ENCODE data around the gene SLC10A6.

SLC10A6 gene

DNA sequence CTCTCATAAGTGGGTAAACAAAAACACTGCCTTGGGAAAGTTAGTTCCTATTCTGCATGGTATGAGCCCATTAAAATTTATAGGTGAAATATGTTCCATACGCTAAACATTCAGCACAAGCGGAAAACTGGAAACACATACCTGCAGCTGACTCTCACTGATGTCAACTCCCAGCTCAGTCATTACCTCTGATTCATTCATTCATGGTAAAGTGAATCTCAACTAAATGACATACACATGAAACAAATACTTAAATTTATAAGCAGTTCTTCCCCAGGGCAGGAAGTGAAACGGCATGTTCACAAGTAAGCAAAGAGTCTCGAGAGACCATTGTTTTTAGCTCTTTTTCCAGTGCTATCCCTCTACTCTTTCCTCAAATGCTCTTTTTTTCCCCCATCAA, 1.6 kb downstream of the SLC10A6 start:
- no peak for DNase-seq

DNA sequence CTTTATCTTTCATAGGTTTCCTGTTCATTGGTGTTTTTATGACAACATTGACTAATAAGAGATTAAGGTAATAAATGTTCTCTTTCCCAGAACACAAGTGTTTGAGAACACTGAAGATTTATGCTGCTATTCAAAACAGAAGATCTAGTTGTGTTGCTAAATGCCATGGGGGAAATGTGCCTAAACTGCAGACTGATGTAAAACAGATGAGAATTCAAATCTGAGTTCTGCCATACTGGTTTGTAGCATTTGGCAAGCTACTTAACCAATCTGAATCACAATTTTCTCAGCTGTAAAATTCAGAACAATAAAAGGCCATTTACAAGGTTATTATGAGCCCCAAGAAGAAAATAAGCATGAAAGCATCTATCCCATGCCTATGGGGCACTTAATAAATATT, 2.3 kb downstream of the SLC10A6 start:
- no peak for DNase-seq

DNA sequence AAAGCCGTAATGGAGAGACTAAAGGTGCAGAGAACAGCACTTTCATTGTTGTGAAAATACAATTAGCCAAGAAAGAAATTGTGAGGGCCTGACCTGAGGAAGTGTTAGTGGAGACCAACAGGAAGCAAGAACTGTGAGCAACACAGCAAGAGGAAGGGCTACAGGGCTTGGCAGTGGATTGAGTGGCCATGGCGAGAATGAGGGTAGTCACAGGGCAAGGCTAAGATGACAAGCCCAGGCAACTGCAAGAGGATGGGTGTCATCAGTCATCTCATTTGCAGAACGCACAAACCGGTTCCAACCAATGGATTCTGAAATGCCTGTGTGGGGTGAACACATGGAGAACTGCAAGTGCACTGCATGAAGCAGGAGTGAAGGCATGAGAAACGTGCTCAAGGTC, 3.6 kb downstream of the SLC10A6 start:
- peak; percentile 10 for DNase-seq

DNA sequence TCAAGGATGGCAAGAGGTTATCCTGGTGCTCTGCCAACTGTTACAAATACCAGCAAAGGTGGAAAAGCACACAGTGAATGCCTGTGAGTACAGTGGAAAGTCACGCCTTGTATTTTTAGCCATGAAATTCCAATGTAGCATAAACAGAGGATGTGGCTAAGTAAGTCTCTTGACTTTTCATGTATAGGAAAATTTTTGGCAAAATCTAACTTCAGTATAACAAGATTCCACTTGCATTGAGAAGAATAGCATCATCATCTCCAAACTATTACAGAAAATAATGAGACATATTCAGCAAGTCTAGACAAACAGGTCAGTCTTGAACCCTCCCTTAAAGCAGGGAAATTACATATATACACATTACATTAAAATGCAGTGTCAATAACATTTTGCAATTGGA, 7.9 kb downstream of the SLC10A6 start:
- no peak for DNase-seq

GRCh38 chr4:86840858-86841257, 8.3 kb downstream of the SLC10A6 start:
- no peak for DNase-seq

DNA sequence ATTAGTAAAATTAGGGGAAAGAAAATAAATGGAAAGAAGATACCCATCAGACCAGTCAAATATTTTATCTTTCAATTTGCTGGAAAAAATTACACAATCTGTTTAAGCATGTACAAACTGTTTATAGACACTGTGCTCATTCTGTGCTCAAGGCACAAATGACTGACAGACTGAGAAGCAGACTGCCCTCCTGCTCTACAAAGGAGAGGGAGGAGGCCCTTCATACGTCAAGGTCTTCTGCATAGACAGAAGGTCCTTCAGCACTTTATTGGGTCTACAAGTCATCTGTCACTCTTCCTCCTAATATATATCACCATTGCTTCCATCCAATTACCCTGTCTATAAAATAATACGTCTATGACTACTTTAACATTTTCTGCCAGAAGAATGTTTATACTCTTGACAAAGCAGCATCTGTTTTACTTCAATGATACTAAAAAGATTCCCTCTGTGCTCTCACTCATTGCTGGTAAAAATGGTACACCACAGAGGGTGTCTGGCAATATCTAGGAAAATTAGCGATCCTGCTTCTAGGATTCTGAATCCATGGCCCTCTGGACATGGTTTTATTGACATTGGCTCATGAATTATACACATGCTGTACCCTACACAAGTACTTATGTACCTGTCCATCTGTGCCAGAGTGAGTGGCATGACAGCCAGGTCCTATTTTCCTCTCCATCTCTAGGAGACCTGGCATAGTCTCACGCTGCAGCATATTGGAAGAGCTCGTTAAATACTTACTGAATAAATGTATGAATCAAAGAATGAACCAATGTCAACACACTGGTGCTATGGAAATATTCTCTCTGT, 11.3 kb downstream of the SLC10A6 start:
- DNase-seq, result no peak

DNA sequence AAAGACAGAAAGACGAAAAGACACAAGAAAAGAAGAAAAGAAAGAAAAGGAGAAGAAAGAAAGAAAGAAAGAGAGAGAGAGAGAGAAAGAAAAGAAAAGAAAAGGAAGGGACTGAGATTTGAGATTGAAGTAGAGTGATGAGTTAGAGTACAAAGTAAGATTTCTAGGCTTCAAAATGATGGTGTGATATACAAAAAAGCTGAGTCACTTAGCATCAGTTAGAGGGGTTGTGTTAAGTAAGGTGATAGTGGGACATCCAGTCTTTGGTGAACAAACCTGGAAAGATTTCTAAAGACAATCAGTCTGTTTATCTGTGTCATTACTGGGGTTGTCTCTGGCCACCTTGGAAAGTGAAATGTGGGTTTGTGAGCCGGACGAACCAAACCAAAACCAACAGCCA, 13.5 kb downstream of the SLC10A6 start:
- no peak for DNase-seq

DNA sequence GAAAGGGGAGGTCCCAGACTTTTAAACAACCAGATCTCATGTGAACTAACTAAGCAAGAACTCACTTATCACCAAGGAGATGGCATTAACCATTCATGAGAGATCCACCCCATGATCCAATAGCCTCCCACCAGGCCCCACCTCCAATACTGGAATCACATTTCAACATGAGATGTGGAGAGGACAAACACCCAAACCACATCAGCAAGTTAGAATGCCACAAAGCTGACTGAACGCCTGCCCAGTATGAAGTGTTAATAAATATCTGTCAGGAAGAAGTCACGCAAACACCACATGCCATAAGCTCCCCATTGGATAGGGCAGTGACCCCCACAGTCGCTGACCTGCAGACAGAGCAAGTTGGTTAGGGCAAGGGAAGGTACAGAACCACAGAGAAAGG, 14.3 kb downstream of the SLC10A6 start:
- no peak for DNase-seq

GRCh38 chr4:86833615-86834014, 15.6 kb downstream of the SLC10A6 start:
- no peak for DNase-seq

DNA sequence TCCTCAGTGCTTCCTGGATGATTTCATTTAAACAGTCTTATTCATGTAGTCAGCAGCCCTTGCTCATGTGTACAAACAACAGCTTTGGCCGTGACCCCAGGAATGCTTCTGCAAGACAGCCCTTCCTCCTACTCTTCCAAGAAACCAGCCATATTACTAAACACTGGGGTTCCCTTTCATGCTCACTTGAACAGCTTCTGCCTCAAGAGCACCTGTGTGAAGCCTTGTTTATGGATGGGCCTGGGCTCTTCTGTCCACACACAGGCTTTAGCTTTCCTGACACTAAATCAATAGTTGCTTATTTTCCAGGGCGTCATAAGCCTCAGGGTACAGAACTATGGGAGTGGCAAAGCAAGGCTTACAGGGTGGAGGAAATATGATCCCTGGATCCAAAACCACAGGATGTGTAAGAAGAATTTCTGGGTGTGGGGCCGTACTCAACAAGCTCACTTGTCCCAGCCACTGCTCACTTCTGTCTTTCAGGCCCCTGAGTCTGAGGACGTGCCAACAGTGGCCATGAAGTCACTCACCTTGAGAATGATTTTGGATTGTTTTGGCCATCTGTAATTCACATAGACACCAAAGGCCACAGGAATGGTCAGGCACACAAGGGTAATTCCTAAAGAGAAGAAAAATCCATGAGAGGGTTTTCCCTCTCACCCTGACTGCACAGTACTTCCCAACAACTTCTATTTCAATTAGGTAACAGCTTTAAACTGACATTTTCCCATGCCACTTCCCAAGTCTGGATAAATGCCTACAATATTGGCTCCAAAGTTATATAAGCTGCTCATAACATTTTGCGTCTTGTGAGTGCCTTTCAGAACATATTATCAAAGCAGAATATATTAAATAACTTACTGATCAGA, 17.7 kb downstream of the SLC10A6 start:
- peak; percentile 11 for DNase-seq

DNA sequence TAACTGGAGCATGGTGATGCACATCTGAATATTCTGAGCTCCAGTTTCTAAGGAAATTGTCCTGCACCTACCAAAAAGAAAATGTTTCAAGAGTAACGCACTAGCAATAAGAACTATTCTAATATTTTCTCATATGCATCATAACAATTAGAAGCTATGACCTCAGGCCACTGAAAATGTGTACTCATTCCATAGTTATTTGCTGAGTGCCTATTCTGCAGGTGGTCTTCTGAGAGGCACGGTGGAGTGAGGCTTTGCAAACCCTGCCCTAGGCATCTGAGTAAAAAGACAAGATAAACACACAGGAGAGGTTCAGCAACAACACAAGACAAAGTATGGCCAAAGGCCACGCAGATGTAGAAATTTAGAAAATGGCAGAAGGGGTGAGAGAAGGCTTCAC, 23.7 kb downstream of the SLC10A6 start:
- no peak for DNase-seq

DNA sequence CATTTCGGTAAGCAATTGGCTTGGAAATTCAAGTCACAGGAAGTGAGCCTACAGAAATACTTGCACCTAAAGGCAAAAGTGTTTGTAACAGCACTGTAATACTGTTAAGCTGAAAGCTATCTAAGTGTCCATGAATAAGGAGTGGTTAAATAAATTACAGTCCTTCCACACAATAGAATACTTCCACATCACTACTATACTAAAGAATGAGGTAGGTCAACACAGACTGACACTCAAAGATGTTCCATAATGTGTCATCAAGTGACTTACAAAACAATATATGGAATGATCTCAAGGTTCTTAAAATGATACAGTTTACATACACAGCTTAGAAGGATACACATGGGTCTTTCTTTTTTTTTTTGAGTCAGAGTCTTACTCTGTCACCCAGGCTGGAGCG, 27.0 kb downstream of the SLC10A6 start:
- DNase-seq, result no peak

DNA sequence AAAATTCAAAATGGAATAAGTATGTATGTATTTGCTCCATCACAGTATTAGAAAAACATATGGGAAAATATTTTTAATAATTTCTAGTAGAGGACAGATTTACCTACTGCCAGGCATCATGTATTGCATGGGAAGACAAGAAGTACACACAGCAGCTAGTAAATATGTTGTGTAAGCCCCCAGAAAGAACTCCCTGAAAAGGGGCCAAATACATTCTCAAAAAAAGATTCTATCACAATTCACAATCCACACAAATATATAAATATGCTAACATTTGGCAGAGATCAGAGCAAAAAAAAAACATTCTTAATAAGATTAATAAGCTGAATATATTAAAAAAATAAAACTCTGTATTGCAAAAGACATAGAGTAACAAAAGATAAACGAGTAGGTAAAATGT, 28.0 kb downstream of the SLC10A6 start:
- DNase-seq, result no peak

DNA sequence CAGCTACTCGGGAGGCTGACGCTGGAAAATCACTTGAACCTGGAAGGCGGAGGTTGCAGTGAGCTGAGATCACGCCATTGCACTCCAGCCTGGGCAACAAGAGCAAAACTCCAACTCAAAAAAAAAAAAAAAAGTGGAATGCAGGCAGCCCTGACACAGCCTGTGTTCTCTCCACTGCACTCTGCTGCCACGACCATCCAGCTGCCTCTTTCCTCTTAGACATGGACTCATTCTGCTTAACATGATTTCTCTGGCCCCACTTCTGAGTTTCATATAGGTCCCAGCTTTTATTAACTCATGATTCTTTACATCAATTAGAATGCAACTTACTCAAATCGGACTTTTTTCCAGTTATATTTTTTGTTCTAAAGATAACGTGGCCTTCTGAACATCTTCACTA, 29.6 kb downstream of the SLC10A6 start:
- DNase-seq, result no peak

DNA sequence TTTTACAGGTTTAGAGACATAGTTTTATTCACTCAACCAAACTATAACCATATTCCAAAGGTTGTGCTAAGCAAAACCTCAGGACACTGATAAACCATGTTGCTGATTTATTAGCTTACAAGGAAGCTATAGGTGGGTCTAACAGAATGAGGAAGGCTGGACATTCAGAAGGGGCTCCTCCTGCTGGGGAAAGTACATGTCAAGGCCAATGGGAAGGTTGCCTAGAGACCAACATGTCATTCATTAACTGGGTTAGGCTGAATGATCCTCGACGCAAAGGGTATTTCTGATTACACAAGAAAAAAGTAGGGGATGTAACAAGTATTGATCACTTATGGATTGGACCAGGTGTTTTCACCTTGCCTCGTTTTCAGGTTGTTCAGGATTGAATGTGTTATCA, 30.3 kb downstream of the SLC10A6 start:
- no peak for DNase-seq

DNA sequence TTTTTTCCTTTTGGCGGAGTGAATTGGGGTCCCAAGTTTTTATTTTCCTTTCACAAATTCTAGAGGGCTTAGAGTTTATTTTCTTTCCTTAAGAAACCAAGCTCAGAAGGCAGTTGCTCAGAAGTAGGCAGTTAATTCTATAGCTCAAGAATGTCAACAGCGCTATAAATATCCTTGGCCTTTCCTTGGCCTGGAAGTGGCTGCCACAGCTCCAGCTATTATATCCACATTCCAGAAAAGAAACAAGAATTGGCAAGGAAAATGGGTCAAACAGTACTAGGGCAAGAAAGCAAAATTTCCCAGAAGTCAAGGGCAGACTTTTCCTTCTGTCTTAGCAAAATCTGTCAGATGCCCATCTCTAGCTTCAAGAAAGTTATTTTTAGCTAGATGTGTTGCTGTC, 31.0 kb downstream of the SLC10A6 start:
- no peak for DNase-seq

DNA sequence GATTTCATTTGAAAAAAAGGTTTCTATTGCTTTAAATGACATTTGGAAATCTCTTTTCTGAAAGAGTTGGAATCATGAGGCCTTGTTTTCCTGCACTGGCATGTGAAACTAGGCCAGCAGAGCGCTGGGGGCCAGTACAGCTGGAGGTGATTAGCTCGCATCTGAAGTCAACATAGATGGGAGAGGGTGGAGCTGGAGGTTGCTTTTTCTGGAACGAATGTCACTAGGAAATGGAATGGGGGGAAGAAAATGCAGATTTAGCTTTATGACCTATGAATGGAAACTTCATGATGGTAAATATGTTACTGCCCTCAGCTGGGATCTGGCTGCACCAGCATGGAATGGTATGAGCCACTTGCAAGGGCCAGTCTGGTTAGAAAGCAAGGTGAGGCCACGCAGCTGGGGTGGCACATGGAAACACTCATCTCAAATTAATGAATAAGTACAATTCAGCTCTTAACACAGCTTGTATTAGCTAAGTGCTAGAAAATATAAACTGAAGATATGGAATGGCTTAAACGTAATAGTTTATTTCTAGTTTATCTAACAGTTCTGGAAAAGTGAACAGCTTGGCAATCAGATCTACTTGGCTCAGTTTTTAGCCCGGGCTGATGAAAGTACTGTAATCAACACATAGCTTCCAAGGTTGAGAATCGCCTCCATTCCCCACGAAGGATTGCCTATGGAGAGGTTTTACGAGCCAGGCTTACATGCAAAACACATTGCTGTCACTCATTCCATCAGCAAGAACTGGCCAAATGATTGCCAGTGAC, 32.5 kb downstream of the SLC10A6 start:
- DNase-seq, result no peak

GRCh38 chr4:86815653-86816052, 33.5 kb downstream of the SLC10A6 start:
- DNase-seq, result no peak

DNA sequence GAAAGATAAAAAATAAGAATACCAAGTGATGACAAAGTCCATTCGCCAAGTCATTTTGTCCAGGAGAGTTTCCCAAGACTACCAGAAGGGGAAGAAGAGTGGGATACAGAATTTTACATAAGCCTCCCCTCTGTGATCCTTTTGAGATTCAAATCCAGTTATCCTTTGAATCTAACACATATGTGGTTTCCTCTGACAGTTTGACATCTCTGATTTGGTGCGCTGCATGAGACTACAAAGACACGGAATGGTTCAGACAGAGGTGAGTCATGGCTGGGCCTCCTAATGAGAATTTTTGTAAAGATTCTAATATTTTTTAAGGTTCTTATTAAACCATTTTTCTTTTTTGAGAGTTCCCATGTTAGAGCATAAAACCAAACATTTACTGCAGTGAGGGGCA, 38.3 kb downstream of the SLC10A6 start:
- DNase-seq, result no peak

DNA sequence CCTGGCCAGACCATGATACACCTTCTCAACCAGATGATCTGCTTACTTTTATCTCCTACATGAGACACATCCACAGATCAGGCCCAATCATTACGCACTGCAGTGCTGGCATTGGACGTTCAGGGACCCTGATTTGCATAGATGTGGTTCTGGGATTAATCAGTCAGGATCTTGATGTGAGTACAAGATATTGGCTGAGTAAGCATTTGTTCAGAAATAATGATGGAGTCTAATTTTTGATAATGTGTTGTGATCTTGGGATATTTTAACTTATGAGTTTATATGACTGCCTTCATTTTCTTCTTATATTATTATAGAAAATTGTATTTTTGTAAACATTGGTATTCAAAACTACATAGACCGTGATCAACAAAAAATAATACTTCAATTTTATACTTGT, 39.4 kb downstream of the SLC10A6 start:
- DNase-seq, result no peak

DNA sequence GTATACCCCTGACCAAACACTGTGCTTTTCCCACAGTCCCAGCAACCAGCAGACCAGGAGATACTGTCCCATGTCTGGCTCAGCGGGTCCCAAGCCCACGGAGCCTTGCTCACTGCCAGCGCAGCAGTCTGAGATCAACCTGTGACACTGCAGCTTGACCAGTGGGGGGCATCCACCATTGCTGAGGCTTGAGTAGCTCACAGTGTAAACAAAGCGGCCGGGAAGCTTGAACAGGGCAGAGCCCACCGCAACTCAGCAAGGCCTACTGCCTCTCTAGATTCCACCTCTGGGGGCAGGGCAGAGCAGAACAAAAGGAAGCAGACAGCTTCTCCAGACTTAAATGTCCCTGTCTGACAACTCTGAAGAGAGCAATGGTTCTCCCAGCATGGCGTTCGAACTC, 58.1 kb downstream of the SLC10A6 start:
- no peak for DNase-seq

- DNase-seq, result no peak
Measured at GRCh38 chr4:86788826-86789225, 60.4 kb downstream of the SLC10A6 start.

DNA sequence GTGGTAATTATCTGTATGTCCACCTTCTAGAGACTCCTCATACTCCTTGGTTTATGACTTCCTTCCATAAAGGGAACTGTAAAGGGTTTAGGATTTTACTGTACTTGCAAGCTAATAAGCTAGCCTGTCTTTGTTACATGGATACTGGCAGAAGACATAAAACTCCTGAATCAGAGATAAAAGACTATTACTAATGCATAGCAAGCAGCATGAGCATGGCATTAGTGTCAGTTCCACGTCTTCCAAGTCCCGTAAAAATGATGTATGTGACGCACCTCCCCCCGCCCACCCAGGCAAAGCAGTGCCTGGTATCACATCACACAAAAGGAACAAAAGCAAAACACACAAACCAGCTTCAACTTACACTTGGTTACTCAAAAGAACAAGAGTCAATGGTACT, 71.0 kb downstream of the SLC10A6 start:
- DNase-seq, result no peak

DNA sequence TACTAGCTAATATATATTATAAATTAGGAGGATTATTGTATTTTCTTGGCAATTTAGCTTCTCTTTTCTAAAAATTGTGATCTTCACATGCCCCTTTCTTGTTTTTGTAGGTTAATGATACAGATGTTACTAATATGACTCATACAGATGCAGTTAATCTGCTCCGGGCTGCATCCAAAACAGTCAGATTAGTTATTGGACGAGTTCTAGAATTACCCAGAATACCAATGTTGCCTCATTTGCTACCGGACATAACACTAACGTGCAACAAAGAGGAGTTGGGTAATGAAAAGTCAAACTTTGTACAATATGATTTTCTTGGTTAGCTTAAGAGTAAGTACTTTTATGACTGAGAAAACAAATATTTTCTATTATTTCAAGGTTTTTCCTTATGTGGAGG, 74.1 kb downstream of the SLC10A6 start:
- DNase-seq, result no peak

Measured in suppressor macrophage treated with lipopolysaccharide for 4 hours (primary cell).